Stimulated activated CD8-positive, alpha-beta memory T cell treated with anti-CD3 and anti-CD28 coated beads, Interleukin-12 subunit alpha, Interleukin-12 subunit beta, amount 100 ng/mL, for 1 hour (primary cell): ENCODE results near the gene RBP5.

Source experiments
- DNase-seq: peaks from one replicate; pipeline ENCODE4 v3.0.0-alpha.2; 2020; ENCODE audit warnings: low read depth

RBP5 gene

DNA sequence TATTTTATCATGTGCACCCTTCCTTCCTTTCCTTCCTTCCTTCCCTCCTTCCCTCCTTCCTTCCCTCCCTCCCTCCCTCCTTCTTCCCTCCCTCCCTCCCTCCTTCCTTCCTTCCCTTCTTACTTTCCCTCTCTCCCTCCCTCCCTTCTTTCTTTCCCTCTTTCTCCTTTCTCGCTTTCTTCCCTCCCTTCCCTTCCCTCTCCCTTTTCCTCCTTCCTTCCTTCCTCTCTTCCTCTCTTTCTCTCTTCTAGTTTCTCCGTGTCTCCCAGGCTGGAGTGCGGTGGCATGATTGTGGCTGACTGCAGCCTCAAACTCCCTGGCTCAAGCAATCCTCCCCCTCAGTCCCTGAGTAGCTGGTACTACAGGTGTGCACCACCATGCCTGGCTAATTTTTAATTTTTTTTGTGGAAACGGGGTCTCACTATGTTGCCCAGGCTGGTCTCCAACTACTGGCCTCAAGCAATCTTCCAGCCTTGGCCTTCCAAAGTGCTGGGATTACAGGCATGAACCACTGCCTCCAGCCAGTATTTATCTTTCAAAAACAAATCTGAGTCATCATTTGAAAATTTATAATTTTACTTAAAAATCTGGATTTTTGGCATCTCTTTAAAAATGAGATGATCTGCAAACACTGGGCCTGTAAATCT is 27.5 kb downstream of the RBP5 start:
- no peak for DNase-seq

DNA sequence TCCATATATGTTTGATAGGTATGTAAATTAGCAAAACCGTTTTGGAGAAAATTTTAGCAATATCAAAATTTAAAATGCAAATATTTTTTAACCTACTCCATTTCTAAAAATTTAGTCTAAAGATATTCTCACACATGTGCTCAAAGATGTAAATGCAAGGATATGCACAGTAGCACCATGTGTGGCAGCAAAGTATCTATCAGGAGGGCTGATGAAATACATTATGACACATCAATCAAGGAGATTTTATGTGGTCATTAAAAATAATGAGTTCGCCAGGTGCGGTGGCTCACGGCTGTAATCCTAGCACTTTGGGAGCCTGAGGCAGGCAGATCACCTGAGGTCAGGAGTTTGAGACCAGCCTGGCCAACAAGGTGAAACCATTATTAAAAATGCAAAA is 28.4 kb downstream of the RBP5 start:
- no peak for DNase-seq

DNA sequence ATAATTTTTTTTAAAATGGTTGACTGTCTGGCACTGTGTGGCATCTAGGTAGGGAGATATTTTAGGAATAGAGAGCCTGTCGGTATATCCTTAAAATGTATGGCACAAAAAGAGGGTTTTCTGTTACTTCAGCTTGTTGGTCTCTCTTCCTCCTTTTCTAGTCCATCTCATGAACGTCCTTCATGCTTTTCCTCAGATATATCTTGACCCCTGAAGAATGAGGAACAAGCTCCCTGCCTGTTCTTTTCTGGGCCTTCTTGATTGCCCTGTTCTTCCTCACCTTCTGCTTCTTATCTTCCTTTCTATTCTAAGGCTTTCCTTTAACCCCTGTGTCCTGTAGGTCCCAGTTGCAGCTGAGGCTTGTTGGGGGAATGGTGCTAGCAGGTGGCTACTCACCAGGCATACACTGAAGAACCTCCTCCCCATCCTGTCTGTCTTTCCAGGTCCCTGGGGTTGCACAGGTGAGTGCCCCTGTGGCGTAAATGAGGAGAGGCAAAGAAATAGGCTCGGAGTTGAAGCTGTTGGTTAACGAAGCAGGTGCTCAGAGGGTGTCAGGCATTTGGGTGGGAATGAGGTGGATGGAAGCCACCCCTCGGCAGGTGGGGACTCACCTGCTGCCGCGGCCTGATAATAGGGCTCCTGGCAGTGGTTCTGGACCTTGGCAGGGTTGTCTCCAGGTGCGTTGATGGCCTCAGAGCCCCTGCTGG is 29.2 kb downstream of the RBP5 start:
- DNase-seq: no peak

DNA sequence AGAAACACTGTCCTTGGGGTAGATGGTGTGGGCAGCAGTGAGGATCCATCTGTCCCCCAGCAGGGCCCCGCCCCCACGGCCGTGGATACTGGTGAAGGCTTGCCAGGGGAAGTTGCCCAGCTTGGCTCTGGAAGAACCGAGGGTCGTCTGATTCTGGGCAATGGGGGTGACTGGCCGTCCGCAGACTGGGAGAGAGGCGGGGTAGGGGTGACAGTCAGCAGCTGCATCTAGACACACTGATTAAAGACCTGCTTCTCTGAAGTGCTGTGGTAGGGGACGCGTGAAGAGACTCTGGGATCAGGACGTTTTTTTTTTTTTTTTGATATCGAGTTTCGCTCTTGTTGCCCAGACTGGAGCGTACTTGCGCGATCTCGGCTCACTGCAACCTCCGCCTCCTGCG is 31.7 kb downstream of the RBP5 start:
- DNase-seq: no peak

DNA sequence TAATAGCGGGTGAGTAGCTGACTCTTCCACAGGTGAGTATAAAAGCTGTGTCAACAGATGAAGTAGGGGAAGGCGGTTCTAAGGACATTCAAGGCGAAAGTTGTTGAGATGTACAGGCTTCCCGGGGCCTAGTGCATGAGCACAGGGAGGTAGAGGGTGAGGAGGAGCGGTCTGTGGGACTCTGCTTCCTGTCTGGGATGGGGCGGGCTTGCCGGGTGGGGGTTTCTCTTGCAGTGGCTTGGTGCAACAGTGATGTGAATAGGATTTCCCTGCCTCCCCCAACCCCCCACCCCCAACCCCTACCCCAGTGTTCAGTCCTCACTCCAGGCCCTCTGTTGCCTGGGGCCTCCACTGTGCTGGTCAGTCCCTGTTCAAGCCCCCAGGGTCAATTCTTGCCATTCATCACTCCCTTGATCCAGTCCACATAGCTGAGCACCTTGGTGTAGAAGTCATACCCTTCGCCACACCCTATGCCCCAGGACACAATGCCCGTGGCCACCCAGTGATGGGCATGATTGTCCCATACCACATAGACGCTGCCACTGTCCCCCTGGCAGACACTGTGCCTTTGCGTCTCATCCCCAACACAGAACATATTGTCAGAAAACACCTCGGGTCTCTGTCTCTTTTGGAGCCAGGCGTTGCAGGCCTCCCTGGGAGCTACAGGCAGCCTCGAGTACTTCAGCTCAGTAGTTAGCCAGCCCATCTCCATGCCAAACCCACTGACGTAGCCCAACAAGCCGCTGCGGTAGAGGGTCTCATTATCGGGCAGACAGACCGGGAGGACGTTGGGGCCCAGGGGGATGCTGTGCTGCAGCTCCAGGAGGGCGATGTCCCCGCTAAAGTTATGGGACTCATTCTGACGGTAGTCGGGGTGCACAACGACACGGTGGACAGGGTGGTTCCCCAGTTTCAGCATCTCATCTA is 32.4 kb downstream of the RBP5 start:
- no peak for DNase-seq

DNA sequence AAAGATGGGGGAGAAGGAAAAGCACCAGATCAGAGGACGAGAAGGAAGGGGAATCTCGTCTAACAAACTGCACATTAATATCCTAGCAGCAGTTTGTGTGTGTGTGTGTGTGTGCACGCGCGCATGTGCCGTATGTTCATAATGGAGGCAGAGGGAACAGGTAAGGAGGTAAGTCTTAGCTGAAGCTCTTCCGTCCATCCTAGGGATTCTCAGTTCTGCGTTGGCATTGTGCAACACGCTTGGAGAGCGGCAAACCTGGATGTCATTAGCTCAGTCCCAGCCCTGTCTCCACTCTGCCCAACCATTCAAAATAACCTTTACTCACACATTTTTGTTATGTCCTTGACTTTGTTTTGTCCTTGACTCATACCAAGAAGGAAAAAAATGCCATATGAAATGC is 34.8 kb downstream of the RBP5 start:
- DNase-seq: no peak

DNA sequence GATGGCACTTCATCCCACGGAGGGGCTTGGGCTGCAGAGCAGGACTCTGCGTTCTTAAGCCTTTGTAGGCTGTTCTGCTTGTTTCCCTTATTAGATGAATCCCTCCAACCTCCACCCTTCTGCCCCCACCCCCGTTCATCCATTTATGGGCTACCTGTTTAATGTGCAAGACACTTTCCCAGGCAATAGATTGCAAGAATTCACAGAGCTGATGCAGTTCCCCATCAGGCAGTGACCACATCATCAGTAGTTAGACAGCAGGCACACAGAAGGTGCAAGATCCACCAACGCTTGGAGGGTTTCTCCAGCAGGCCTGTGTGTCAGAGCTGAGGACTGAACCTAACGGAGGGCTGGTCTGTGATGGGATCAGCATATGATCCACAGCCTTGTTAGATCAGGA is 35.2 kb downstream of the RBP5 start:
- DNase-seq: no peak

DNA sequence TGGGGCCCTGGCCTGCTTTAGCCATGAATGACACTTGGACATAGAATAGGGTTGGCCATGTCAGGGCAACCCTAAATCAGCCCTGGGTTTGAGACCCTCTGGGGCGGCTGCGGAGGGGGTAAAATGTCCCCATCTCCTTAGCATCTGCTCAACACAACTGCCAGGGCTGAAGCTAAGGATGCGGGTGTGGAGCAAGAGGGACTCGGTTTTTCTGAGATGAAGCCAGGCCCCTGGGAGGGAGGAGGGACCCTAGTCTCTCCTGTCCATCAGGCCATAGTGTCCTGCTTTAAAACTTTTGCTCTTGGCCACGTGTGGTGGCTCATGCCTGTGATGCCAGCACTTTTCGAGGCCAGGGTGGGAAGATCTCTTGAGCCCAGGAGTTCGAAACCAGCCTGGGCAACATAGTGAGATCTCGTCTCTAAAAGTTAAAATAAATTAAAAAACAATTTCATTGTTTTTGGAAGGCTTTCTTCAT is 35.7 kb downstream of the RBP5 start:
- no peak for DNase-seq

DNA sequence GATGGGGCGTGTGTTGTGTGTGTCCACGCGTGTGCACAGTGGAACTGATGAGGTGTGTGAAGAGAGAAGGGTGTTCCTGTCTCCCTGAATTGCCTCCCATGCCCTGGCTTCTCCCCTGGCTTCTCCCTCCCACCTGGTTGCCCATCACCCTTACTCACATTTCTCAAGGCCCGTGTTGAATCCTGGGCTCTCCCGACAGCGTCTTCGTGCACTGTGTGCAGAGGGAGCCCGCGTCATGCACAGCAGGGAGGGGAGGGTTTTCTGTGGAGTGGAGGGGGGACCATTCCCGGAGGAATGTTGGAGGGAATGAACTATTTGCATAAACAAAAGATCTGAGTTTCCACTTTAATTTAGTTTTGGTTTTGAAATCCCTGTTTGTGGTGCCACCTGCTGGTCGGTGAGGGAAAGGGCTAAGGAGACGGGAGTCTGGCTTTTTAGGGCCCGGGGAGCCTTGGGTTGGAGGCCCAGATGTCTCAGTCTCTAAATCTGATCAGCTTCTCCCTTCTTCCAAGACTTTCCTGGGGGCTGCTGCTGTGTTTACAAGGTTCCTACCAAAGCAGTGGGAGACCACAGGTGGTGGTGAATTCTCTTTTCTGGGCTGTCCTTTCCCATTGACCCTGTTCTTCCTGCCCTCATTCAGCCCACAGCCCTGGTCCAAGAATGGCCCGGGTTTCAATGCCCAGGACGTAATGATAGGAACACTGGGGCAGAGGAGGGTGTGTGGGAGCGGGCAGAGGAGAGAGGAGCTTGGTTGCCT is 36.3 kb downstream of the RBP5 start, which contains the start of gene C1R:
Gene C1R (minus strand): TSS at position 217 of the 757 bp plus-strand sequence. CDS start 57 bp downstream, at position 160.
- peak; percentile 60 for DNase-seq

DNA sequence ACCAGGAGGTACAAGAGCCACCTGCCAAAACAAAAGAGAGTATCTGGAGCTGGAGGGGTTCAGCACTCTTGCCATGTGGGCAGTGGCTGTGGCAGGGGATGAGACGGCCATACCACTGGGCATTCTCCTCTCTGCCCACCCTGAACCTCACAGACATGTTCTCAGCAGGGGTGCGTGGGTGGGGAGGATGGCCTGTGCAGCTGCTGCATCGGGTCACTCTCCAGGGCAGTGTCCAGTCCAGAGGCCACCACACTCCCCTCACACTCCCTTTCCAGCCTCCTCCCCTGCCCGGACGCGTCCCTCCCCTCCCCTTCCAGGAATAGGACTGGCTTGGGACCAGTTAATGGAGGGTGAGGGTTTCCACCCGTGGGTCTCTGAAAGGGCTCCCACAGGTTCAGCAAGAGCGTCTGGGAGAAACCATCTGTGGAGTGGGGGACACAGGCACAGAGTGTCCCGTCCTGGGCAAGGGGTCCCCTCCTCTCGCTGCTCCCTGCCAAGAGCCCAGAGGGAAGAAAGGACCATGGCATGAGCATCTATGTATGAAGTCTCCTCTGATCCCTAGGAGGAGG is 36.9 kb downstream of the RBP5 start:
- DNase-seq: no peak

DNA sequence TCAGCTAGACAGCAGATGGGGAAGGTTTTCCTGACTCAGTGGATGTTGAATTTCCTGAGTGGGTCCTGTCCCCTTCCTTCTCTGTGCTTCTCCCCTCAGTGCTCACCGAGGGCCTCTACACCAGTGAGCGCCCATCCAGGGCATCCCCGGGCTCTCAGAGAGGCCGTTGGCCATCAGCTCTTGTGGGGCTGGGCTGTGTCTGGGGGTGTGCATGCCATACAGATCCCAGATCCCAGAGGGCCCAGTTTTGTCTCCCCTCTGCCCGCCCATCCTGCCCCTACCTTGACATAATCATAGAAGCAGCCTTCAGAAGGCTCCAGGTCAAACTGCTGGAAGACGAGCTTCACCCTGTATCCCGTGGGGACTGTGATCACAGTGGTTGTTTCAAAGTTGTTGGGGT is 37.5 kb downstream of the RBP5 start:
- no peak for DNase-seq

DNA sequence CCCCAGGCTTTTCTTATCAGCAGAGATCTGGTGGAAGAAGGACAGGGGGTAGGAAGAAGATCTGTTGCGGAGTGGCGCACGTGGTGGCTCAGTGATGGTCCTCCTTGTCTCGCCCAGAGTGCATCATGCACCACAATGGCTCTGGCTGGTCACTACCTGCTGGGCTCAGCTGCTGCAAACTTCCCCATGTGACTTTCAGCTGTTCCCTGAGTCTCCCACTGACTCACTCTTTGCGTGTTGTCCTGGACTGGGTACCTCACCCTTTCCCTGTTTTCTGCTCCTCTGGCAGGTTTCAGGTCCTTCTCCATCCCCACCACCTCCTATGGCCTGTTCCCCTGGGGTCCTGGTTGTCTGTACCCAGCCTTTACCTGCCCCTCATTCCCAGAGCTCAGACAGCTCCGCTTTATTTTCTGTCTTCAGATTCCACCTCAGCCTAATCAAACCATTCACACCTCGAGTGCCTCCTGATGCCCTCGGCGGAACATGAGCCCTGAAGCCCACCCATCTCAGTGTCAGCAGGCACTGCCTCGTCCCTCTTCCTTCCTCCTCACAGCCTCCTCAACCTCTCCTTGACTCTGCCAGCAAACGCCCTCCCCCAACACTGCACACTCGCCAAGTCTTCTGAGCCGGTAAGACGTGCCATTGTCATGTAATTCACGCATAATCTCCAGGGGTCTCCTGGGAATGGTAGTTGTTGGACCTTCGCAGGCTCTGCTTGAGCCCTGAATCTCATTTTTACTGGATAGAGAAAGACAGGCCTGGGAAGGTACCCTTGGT is 38.3 kb downstream of the RBP5 start:
- no peak for DNase-seq

DNA sequence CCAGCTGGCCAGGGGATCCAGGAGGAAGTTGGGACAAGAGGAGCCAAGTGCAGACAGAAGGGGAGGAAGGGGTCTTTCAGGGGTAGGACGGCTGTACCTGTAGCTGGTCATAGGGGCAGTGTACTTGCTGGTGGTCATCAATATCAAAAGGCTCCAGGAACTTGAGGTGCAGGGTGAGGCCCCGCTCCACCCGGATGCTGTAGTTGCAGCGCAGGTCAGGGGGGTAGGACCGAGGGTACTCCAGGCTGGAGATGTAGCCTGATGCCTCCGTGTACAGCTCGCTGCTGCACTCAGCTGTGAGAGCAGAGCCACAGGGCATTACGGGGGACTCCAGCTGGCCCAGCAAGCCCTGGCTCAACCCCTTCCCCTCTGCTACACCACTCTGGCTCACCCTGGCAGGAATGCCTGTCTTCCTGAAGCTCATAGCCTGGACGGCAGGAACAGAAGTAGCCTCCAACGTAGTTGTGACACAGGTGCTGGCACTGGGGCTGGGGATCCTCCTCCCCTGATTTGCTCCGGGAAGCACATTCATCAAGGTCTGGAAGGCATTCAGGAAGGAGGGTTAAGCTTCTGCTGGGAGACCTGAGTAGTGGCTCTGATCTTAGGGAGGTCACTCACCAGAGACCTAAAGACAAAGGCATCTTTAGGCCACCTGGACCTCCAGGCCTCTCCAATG is 39.4 kb downstream of the RBP5 start:
- no peak for DNase-seq

DNA sequence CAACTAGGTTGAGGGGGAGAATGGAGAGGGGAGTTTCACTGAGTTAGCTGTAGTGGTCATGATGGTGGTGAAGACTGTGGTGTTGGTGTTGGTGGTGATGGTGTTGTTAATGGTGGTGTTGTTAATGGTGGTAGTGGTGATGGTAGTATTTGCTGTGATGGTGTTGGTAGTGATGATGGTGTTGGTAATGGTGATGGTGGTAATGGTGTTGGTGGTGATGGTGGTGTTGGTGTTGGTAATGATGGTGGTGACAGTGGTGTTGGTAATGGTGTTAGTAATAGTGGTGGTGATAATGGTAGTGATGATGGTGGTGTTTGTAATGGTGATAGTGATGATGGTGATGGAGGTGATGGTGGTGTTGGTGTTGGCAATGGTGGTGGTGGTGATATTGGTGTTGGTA is 45.6 kb downstream of the RBP5 start:
- no peak for DNase-seq

DNA sequence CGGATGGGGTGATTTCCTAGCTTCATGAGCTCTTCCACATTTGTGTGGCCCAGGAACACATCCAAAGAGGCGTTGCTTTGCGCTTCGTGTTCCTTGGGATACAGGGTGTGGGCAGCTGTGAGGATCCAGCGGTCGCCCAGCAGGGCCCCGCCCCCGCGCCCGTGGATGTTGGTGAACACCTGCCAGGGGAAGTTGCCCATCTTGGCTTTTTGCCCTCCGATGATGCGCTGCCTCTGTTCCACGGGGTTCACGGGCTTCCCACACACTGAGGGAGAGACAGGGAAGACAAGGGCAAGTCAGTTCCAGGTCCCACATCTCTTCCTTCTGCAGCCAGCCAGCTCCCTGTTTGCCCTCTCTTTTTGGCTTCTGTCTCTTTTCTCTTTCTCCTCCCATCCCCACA is 47.7 kb downstream of the RBP5 start:
- DNase-seq: no peak

DNA sequence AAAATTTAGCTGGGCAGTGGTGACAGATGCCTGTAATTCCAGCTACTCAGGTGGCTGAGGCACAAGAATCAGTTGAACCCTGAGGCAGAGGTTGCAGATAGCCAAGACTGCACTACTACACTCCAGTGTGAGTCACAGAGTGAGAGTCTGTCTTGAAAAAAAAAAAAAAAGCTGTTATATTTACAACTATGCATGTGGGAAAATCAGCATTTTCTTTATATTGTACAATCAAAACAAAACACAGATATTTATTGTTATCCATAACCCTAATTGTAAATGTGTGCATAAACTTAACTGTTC is 48.9 kb downstream of the RBP5 start:
- no peak for DNase-seq

DNA sequence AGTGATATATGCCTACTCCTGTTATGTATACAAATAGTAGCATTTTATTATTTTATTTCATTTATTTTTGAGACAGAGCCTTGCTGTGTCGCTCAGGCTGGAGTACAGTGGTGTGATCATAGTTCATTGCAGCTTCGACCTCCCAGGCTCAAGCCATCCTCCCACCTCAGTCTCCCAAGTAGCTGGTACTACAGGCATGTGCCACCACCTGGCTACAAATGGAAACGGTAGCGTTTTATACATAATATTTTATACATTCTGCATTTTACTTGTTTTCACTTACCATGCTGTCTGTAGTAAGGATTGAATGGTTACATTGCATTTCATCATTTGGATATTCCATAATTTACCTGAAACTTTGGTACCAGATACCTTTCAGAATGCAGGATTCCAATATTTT is 50.5 kb downstream of the RBP5 start:
- DNase-seq: no peak

DNA sequence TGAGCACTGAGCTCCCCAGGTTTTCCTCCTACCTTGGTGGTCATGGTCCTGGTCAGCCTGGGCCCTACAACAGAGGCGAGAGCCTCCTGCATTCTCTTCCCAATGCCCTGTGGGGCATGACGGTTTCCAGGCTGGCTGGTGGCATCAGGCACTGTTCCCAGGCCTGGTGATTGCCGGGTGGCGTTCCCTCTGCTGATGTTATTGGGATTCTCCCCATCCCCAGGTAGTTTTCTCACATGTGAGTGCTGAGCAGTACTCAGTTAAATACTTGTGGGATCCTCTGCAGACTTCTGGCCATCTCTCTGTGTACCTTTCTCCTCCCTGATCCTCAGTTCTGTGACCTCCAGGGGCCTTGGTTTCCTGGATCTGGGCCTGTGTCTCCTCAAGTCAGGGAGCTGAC is 52.2 kb downstream of the RBP5 start:
- DNase-seq: no peak

DNA sequence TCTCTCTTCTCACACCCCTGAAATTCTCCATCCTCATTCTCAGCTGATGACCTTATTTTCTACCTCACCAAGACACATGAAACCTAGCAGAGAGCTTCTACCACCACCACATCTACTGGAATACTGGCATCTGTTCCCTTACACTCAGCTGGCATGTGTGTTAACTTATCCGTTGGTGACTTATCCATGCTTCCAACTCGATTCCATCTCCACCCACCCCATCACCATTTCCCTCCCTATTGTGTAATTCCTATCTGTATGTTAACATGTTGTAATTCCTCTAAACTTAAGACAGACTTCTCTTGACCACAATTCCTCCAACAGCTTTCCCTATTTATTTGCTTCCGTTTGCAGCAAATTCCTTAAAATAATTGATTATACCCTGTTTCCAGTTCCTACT is 52.8 kb downstream of the RBP5 start:
- no peak for DNase-seq

DNA sequence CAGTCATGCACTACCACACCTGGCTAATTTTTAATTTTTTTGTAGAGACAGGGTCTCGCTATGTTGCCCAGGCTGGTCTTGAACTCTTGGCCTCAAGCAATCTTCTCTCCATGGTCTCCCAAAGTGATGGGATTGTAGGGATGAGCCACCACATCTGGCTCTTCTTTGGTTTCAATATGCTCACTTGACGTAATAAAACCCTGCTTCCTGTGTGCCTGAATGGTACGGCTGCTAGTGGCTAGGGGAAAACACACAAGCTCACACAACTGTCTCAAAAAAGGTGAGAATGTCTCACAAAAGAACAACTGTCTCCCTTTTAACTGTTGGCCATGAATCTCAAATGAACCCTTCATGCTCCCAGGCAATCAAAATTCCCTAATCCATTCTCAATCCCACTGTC is 53.2 kb downstream of the RBP5 start:
- no peak for DNase-seq

DNA sequence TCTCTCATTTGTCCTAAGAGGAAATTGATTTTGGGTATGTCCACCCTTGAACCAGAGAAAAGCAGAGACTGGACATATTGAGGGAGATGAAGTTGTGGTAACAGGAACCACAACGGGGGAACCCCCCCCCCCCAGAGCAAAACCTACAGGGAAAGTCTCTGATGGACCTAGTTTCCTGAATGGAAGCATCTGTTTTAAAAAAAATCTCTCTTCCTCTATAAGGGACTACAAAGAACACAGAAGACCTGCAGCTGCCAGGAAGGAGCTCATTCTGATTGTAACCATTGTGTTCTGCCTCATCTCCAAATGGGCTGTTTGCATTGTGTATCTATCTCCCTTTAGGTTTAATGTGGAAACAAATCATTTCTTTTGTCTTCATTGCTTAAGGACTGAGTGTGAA is 54.7 kb downstream of the RBP5 start:
- no peak for DNase-seq
